HG03439 (cell line): ENCODE data around the gene EEF1B2.
"Not testable (repeated sequence)": the region's sequence is repeated elsewhere in the genome, so short reads cannot be mapped to it uniquely, and the experiment has no call there.

Experiments used
- ATAC-seq: cut with Tn5 transposase; IDR thresholded peaks from one replicate; pipeline ENCODE4 v1.9.1; 2021; ENCODE audit warnings: mild to moderate bottlenecking, moderate library complexity; ENCODE audit not compliant: unreplicated experiment

EEF1B2 gene

GRCh38 chr2:206159346-206160124 lies at the start of gene EEF1B2, which contains the start of gene NDUFS1:
EEF1B2 (plus strand) TSS chr2:206159895; CDS start chr2:206159980, 85 bp downstream.
NDUFS1 (minus strand) TSS chr2:206159444; CDS start chr2:206153678, 5,766 bp downstream.
- peak; percentile 91 for ATAC-seq

- ATAC-seq = no peak
Measured at GRCh38 chr2:206112108-206112507, 47.6 kb upstream of the EEF1B2 start.

GRCh38 chr2:206112846-206113547 lies 46.7 kb upstream of the EEF1B2 start:
- no peak for ATAC-seq

GRCh38 chr2:206115026-206115578 lies 44.6 kb upstream of the EEF1B2 start:
- no peak for ATAC-seq

- ATAC-seq = no peak
Measured at GRCh38 chr2:206116278-206116677, 43.4 kb upstream of the EEF1B2 start.

GRCh38 chr2:206122569-206122968 lies 37.1 kb upstream of the EEF1B2 start:
- ATAC-seq = not testable (repeated sequence)

GRCh38 chr2:206125901-206126300 lies 33.8 kb upstream of the EEF1B2 start:
- ATAC-seq = no peak

- no peak for ATAC-seq
Measured at GRCh38 chr2:206127656-206128055, 32.0 kb upstream of the EEF1B2 start.

GRCh38 chr2:206143451-206143850 lies 16.2 kb upstream of the EEF1B2 start:
- ATAC-seq = no peak

GRCh38 chr2:206144383-206144782 lies 15.3 kb upstream of the EEF1B2 start:
- ATAC-seq = no peak

- ATAC-seq = no peak
Measured at GRCh38 chr2:206145665-206146064, 14.0 kb upstream of the EEF1B2 start.

GRCh38 chr2:206149330-206149729 lies 10.4 kb upstream of the EEF1B2 start:
- no peak for ATAC-seq

GRCh38 chr2:206150168-206150567 lies 9.5 kb upstream of the EEF1B2 start:
- ATAC-seq = no peak

GRCh38 chr2:206150631-206151030 lies 9.1 kb upstream of the EEF1B2 start:
- no peak for ATAC-seq

- no peak for ATAC-seq
Measured at GRCh38 chr2:206154197-206154596, 5.5 kb upstream of the EEF1B2 start.

- not testable (repeated sequence) for ATAC-seq
Measured at GRCh38 chr2:206157014-206157413, 2.7 kb upstream of the EEF1B2 start.

GRCh38 chr2:206158563-206159345 lies 941 bp upstream of the EEF1B2 start:
- peak; percentile 23 for ATAC-seq

GRCh38 chr2:206160125-206160806 lies 571 bp downstream of the EEF1B2 start:
- peak; percentile 48 for ATAC-seq

GRCh38 chr2:206160807-206161179 lies 1.1 kb downstream of the EEF1B2 start:
- ATAC-seq = no peak

- ATAC-seq = not testable (repeated sequence)
Measured at GRCh38 chr2:206162401-206162800, 2.7 kb downstream of the EEF1B2 start.
